HG03159 (cell line): ENCODE measurements around the gene ZNF618.

ENCODE experiments used
- ATAC-seq: cut with Tn5 transposase; IDR thresholded peaks from one replicate; pipeline ENCODE4 v1.9.1; 2021; ENCODE audit warnings: mild to moderate bottlenecking, moderate library complexity; ENCODE audit not compliant: unreplicated experiment

ZNF618 gene

DNA sequence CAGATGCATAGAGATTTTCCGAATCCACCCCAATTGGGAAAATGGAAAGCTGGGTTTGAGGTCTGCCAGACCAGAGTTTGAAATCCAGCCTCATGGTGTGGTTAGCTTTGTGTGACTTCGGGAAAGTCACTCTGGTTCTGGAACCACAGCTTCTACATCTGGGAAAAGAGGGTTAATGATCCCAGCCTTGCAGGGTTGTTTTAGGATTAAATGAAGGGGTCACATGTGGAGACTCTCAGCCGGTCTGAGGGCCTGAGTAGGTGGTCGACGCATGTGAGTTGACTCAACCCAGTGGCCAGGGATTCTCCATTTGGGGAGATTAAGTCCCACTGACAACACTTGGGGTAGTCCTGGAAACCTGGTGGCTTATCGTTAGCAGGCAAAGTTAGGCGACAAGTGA lies 6.1 kb downstream of the ZNF618 start:
- no peak for ATAC-seq

DNA sequence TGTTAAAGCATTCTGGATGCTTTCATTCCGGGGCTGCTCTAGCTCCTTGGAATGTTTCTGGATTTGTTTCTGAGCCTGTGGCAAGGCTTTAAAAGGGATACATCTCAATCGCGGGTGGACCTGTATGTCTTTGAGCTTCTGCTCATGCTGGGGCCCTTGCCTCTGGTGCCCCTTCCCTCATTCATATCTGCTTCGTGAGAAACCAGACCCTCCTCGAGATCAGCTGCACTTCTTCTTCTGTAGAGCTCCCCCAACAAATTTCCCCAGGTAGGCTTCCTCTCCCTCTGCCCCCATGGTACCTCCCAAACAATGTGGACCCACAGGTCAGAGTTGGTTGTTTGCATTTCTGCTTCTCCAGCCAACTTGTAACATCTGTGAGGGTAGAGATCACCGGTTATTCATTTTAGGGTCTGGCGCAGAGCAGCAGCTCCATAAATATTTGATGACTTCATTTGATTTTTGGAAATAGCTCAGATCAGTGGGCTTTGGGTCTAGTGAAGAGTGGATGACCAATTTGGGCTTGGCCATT lies 6.6 kb downstream of the ZNF618 start:
- no peak for ATAC-seq

DNA sequence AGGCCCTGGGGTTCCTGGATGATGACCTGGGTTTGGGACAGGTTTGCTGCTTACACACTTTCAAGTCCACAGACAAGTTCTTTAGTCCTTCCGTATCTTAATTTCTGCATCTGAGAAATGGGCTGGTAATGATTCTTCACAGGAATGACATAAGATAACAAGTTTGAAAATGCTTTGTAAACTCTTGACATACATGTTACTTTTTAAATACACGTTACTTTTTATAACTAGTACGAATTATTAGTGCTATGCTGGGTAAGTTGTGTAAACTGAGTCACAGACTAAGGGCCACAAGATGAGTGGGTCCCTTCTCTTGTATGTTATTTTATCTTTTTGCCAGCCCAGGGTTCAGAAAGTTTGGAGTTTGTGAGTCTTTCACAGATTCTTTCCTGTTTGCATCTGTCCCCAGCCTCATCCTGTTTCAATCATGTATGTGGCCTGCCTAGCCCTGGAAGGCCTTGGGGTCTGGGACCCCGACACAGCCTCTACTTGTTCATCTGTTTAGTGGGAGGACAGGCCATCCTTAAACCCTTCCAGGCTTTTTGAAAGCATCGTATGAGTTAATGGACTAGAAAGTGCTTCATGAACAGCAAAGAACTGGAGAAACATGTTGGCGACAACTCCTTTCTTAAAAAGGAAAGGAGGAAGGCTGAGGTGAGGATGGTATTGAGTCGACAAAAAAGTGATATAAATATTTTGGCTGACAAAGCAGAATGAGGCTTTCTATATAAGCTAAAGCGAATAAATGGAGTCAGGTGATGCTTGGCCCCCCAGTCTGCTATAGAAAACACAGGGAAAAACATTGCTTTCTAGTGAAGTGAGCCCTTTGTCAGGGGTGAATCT lies 9.3 kb downstream of the ZNF618 start:
- no peak for ATAC-seq

DNA sequence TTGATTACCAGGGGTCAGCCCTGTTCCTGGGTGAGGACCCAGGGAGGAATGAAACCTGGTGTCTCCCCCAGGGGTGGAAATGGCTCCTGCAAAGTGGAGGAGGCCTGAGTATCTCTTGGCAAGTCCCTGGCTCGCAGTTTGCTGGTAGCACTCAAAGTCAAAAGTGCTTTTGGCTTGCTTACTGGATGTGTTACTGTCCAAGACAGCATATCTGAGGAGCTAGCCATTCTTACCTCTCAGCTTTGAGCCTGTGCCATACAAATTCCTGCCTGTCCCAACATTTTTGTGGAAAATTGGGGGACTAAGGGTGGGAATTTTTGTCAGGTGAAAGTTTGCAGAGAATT lies 9.9 kb downstream of the ZNF618 start:
- no peak for ATAC-seq

DNA sequence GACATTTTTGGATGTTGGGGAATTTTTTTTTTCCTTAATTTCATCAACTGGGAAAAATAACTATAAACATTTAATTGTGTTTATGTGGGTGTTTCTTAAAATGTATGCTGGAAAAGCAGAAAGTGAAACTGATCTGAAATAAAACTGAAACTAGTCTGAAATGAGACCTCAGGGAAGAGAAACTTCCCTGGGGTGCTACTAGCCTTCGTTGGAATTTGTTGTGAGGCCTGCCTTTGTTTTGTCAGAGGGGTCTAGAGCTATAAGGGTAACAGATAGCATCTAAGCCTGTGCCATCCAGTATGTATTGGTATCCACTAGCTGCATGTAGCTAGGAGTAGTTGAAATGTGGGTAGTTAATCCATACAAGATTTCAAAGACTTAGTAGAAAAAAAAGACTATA lies 10.4 kb downstream of the ZNF618 start:
- no peak for ATAC-seq

DNA sequence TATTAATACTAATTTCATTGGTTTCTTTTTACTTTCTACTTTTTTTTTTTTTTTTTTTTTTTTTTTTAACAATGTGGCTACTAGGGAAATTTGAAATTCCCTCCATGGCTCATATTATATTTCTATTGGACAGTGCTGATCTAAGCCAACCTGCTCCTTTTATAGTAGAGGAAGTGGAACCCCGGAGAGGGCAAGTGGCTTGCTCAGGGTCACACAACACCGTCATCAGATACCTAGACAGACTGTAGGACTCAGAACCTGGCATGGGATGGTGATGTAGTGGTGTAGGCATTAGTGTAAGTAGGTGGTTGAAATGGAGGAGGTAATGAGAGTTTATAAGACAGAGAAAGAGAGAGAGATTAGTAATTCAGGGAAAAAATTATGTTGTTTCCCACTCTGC lies 10.8 kb downstream of the ZNF618 start:
- no peak for ATAC-seq

DNA sequence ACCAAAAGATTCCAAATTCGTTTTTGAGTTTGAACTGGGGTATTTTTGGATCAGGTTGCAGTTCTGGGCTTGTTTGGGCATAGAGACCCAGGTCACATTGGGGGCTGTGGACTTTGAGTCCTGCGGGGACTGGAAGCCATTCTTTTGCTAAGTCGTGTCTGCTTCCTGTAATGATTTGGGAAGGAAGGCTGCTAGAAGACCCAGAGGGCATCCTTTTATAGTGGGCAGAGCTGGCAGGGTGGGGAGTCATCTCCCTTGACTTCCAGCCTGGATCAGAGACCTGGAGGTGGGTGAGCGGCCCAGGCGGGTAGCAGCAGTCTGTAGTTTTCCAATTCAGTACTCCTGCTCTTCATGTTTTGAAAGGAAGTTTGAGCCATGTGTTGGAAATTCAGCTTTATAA lies 11.3 kb downstream of the ZNF618 start:
- no peak for ATAC-seq

DNA sequence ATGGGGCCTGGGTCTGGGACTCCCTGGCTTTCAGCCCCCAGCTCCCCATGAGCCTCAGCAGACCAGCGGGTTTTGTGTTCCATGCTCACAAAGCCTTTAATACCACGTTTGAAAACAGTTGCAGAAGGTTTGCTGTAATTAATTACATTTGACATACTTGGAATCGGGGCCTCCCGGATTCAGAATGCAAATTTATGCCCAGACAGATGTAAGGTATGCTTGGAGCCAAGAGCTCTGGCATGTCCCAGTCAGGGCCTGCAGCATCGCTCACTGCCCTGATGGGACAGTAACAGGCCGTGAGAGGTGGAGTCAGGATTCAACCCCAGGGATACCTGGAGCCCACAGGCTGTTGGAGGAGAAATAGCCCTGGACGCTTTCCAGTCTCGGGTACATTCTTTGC lies 12.2 kb downstream of the ZNF618 start:
- no peak for ATAC-seq

DNA sequence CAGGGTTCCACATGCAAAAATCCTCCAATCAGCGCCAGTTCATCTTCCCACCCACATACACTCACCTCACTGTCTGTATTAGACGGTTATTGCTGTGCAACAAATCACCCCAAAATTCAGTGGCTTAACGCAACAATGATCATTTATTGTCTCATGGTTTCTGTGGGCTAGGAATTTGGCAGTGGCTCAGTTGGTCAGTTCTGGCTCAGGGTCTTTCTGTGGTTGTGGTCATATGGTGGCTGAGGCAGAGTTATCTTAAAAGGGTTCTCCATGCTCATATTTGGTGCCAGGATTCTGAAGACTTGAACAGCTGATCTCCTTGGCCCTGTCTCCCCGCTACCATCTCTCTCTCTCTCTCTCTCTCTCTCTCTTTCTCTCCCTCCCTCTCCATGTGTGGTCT lies 12.9 kb downstream of the ZNF618 start:
- no peak for ATAC-seq

DNA sequence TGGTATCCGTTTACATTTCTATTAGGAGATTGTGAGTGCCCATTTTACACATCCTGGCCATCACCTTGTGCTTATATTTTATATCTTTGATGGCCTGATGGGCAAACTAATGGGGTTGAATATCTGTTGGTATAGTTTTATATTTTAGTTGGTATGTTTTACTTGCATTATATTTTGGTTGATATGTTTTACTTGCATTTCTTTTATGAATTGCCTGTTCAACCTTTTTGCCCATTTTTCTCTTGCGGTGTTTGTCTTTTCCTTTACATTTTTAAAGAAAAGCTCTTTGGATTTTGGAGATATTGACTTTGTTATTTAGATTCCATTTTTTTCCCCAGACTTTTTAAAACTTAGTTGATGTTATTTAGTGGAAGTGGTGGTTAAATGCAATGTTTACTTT lies 14.6 kb downstream of the ZNF618 start:
- no peak for ATAC-seq

DNA sequence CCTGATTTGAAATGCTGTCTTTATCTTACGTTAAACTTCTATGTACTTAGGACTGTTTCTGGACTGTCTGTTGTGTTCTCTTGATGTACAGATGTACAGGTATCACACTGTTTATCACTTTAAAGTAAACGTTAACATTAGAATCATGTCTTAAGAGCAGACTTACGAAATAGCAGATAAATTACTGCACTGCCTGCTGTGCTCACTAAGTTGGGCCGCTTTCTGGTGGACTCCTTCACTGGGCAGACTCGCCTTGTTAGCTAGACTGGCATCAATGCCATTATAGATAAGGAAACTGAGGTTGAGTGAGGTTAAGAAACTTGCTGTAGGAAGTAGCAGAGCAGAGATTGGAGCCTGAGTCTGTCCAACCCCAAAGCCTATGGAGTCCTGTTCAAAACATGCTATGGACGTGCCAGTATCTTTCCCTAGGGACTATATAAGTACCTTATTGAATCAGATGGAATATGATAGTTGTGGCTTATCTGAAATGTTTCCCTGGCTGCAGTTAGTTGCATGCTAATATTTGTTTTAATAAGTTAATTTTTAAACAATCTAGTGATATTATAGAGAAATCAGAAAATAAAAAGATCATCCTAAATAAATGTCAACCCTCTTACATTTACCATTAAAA lies 16.9 kb downstream of the ZNF618 start:
- no peak for ATAC-seq

DNA sequence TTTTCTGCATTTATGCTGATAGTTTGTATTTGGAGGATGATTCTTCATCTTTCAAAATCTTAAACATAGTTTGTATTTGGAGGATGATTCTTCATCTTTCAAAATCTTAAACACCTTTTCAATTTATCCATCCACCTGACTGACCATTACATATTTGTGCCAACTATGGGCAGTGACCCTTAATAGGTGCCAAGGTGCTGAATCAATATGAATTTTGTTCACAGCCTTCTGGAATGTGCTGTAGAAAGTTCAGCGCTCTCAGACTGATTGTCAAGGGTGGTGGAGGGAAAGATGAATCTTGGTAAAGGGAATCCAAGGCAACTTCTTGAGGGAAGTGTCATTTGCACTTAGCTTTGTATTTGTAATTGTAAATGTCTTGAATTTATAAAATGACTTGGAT lies 18.1 kb downstream of the ZNF618 start:
- no peak for ATAC-seq

DNA sequence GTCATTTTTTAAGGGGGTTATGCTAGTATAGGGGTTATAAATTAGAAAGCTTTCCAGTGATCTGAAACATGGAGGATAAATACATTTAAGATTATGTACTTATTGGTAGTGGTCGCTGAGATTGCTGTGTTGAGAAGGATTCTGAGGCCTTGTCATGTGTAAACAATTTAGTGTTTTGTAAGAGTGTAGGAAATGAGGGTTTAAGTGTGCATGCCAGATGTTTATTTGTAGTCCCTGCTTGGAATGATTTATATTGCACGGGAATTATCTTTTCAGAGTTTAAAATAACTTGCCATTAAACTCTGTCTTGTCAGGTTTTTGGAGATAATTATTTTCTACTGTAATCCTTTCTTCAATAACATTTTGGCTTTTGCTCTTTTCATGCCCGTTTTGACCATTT lies 19.4 kb downstream of the ZNF618 start:
- ATAC-seq = no peak

DNA sequence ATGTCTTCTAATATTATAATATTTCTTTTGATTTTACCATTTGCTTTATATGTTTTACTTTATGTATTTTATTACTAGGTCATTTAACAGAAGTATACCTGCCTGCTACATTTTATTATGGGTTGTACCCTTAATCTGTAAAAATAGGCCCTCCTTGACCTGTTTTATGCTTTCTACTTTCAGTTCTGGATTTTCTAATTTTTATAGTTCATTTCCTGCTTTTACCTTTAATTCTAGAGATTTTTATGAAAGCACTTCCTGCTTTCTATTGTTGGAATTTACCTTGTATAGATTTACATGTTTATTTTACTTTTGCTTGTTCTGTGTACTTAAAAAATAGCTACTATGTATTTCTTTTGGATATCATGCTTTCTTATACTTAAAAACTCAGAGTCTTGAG lies 20.6 kb downstream of the ZNF618 start:
- ATAC-seq = no peak

DNA sequence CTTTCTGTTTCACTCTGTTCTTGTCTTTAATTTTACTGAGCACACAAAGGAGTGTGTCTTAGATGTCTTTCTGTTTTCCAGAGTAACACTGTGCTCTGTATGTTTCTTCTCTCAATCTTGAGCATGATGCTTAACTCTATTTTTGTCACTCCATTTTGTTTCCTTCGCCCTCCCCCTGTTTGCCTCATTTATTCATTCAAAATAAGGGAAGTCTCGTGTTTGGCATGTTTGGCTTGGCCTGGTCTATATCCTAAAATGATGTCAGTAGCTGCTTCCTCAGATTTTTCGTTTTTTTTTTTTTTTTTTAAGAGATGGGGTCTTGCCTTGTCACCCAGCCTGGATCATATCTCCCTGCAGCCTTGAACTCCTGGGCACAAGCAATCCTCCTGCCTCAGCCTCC lies 22.0 kb downstream of the ZNF618 start:
- ATAC-seq = no peak

DNA sequence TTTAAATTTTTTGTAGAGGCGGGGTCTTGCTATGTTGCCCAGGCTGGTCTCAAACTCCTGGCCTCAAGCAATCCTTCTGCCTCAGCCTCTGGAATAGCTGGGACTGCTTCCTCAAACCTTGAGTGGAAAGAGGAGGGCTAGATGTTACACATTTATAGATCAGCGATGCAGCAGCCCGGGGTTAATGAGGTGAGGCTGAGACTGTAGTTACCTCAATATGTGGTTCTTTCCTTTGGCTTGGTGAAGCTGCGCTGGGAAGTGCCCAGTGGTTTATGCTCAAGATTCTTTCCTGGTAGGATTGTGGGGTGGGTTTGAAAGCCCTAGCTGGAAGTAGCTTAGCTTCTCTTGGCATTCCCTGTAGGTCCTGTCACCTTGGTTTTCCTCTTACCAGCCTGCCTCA lies 22.5 kb downstream of the ZNF618 start:
- no peak for ATAC-seq

DNA sequence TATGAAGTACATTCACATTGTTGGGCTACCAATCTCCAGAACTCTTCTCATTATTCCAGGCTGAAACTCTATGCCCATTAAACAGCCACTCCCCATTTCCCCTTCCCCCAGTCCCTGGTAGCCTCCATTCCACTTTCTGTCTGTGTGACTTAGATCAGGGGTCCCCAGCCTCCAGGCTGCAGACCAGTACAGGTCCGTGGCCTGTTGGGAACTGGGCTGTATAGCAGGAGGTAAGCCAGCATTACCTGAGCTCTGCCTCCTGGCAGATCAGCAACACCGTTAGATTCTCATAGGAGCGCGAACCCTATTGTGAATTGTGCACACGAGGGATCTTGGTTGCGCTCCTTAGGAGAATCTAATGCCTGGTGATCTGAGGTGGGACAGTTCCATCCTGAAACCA lies 23.1 kb downstream of the ZNF618 start:
- ATAC-seq = no peak

DNA sequence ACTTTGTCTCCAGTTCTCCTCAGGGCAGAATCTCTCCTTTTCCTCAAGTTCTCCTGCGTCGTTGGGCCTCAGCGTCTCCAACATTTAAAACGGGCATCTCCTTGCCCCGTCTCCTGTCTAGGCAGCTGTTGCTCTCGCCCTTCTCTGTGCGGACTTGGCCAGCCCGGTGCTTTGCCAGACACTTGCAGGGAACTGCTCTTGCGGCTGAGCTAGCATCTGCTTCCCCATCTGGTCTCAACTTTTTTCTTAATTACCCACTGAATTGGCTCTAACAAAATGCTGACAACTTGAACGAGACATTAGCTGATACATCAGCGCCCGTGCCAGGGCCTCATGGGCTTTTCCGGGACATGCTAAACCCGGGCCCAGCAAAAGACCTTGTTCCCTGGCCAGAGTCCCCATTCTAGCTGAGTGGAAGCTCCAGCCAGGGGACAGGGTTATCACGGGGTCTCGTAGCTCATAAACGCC lies 25.1 kb downstream of the ZNF618 start:
- no peak for ATAC-seq

DNA sequence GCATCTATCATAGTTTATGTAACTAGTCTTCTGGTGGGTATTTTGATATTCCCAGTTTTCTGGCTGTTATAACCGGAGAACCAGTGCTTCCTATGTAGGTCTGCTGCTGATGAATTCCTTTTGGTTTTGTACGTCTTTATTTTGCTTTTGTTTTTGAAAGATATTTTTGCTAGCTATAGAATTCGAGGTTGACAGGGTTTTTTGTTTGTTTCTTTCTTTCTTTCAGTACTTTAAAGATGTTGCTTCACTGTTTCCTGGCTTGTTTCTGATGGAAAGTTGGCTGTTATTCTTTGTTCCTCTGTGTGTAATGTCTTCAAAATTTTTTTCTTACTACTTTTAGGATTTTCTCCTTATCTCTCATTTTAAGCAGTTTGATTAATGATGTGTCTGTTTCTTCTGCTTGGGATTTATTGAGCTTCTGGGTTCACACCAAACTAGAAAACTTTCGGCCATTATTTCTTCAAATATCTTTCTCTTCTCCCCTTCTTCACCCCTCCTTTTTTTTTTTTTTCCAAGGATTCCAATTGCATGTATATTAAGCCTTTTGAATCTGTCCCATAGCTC lies 27.5 kb downstream of the ZNF618 start:
- ATAC-seq = no peak

DNA sequence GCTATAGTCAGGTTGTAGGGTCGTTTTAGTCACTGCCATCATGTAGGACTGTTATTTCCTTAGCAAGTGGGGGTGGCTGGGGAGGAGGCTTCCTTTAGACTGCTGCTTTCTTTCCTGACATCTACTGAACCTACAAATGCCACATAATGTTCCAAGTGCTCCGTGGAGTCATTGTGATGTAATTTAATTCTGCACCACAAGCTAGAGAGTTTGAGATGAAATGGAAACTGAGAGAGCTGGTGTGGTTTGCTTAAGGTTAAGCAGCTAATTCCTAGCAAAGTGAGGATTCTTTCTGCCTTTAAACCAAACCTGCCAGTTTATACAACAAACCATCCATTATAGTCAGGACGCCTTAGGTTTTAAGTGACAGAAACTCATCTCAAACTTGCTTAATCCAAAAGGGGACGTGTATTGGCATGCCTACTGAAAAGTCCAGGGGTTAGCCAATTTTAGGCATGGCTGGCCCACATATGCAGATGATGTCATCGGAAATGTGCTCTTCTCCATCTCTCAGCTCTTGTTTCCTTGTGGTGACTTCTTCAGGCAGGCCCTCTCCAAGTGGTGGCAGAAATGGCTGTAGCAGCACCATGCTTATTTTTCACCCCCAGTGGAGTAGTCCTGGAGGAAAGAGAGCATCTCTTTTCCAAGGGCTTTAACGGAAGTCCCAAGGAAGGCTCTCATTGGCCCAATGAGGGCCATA lies 30.5 kb downstream of the ZNF618 start:
- no peak for ATAC-seq

DNA sequence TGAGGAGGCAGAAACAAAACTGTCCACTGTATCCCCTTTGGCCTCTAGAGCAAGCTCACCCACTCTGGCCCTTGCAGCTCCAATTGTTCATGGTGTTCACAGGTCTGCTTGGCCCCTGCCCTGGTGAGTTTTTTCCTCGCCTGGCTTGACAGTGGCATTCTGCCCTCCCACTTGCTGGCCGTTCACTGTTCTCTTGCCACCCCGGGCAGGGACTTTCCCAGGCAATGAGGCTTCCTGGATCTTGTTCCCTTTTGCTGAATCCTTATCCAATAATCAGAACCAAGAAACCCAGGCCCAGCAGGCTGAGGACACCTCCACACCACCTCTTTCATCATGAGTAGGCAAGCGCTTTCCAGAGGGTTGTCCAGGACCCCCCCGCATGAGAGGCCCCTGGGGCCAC lies 31.2 kb downstream of the ZNF618 start:
- no peak for ATAC-seq

DNA sequence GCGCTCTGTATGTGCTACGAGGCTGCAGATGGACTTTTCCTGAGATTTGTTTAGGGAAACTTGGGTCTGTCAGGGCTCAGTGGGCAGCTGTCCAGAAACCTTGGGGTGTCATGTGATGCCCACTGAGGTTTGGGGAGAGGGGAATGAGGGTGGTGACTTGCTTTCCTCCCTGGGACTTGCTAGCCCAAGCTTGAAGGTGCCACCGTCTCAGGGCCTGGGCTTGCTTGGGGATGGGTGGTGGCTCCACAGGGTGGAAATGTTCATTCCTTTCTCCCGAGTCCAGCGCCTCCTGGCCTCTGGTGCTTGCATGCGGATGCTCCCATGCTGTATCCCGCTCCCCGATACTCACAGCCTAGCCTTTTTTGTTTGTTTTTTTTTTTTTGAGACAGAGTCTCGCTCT lies 33.3 kb downstream of the ZNF618 start:
- ATAC-seq = no peak
